NT2/D1 (cell line): ENCODE data around the gene MTRR.

Source experiments
- SUZ12 ChIP-seq: IDR thresholded peaks from 2 replicates; pipeline ENCODE4 v1.6.1; 2011; ENCODE audit not compliant: insufficient read length, insufficient read depth; ENCODE audit errors: extremely low read depth
- YY1 ChIP-seq: IDR thresholded peaks from 2 replicates; pipeline ENCODE4 v1.6.1; 2011; ENCODE audit not compliant: insufficient read length, insufficient read depth
- ZNF274 ChIP-seq: IDR thresholded peaks from 2 replicates; pipeline ENCODE4 v1.6.1; 2011; ENCODE audit warnings: mild to moderate bottlenecking, low read depth, low read length

- TF ChIP-seq ZNF274: no peak
- TF ChIP-seq YY1: no peak
- no peak for TF ChIP-seq SUZ12
Observed at GRCh38 chr5:7925961-7926695, 57.2 kb downstream of the MTRR start.
